Measurements from ENCODE around the gene ZNF648.
"Not testable (repeated sequence)": the region's sequence is repeated elsewhere in the genome, so short reads cannot be mapped to it uniquely, and the experiment has no call there.

The ZNF648 gene, protein sequence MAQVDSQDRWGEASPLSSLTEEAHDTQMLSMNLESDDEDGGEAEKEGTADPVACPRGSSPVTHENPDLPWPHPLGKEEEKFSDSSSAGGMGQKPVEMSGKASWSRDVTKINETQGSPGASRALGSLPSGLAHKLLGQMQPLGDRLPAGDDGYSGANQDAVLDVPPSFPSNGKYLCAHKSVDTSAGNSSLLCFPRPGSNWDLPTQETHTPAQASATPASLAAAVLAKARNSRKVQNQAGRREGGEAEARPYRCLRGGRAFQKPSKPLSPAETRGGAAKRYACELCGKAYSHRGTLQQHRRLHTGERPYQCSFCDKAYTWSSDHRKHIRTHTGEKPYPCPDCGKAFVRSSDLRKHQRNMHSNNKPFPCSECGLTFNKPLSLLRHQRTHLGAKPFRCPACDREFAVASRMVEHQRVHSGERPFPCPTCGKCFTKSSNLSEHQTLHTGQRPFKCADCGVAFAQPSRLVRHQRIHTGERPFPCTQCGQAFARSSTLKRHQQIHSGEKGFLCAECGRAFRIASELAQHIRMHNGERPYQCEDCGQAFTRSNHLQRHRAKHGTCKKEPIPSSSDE

DNA sequence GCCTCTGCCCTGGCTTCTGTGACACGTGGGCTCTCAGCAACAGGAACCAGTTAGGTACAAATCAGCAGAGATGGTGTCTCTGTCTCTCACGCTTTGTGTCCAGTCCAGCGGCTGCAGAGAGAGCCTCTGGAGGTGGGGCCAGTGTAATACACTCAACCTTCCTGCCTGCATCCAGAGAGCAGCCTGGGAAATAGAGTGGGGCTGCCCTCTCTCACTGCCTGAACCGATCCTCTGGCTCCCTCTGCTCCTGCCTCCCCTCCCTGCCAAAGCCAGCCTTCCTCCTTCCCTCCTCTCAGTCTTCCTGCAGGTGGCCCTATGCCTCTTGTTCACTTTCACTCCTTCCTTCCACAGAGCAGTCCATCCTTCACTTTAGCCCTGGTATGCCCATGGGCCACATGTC, at the start of gene ZNF648:
Gene ZNF648, minus strand, starts transcription at position 119 of the 400 bp plus-strand sequence. CDS start 3,702 bp downstream, outside the sequence.
- DNase-seq (ENCODE audit: low read depth), result no peak

GRCh38 chr1:182110635-182111034, 49.1 kb upstream of the ZNF648 start:
- DNase-seq (ENCODE audit: low read depth), result no peak

DNA sequence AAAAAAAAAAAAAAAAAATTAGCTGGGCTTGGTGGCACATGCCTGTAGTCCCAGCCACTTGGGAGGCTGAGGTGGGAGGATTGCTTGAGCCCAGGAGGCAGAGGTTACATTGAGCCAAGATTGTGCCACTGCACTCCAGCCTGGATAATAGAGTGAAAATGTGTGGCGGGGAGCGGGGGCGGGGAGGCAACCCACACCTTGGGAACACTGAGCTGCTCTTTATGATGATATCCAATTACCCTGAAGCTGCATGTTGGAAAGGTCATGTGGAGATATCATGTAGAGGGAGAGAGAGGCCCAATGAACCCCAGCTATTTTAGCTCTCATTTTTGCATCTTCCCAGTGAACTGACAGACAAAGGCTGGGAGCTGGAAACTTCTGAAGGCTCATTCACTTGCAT, 48.3 kb upstream of the ZNF648 start:
- no peak for DNase-seq (ENCODE audit: low read depth)

DNA sequence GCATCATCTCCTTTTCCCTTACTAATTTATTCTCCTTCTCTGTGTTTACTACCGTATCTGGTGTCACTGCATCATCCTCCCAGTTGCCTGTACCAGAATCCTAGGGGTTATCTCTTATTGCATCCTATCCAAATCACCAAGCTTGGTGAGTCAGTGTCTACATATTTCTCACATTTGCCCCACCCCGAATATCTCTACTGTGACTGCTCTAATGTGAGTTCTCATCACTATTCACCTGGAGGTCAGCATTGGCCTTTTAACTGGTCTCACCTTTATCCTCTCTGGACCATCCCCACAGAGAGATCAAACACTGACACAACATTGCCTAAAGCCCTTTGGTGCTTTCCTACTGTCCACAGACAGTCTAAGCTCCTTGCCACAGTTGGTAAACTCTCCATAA, 45.7 kb upstream of the ZNF648 start:
- DNase-seq (ENCODE audit: low read depth), result no peak

DNA sequence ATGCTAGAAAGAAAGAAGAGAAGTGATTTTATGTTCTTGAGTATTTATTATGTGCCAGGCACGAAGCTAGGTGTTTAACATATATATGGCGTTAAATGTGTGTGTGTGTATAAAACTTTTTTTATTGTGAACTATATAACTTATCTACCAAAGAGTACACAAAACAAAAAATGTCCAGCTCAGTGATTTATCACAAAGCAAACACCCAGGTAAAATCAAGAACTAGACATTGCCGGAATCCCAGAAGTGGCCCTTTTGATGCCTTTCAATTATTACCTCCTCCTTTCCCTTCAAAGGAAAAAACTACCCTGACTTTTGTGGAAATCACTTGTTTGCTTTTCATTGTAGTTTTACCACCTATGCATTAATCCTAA, 40.5 kb upstream of the ZNF648 start:
- no peak for DNase-seq (ENCODE audit: low read depth)

- DNase-seq (ENCODE audit: low read depth), result no peak
Measured at GRCh38 chr1:182101415-182102042, 40.0 kb upstream of the ZNF648 start.

DNA sequence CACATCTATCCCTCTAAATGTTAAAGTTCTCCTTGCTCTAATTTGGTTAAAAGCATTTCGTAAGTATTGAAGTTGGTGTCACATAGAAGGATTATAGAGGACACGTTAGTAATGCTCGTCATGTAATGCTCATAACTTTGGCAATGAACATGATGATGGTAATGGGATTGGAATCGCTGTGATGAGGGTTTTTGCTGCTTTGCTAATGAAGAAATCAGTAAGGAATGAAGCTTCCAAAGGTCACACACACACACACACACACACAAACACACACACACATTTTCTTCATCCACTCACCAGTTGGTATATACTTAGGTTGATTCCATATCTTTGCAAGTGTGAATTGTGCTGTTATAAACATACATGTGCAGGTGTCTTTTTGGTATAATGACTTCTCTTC, 36.8 kb upstream of the ZNF648 start:
- no peak for DNase-seq (ENCODE audit: low read depth)

DNA sequence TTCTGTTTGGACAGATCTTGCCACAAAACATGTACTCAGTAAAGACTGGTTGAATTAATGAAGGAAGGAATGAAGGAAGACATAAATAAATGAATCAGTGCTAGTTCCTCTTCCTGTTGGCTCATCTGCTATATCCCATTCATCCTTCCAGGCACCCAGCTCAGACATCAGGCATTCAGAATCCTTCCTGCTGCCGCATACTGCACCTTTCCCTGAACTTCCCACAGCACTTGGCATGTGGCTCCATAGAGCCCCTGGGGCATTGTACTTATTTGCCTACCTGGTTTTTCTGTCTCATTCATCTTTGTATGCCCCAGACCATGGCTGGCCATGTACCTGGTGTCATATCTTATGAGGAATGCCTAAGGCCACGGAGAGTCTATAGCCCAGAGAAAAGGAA, 34.4 kb upstream of the ZNF648 start:
- no peak for DNase-seq (ENCODE audit: low read depth)

DNA sequence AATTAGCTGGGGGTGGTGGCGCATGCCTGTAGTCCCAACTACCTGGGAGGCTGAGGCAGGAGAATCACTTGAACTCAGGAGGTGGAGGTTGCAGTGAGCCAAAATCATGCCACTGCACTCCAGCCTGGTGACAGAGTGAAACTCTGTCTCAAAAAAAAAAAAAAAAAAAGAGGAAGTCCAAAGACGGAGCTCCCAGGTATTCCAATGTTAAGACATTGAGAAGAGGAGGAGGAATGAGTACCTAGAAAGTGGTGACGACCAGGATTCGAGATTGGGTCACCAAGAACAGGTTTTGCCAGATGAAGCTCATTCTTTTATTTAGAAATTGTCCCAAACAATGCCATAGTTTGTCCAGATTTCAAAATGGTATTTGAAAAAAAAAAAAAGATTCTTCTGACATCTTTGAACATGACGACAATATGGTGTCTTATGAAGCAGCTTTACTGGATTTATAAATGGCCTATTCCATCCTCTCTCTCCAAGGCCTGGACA, 33.0 kb upstream of the ZNF648 start:
- DNase-seq (ENCODE audit: low read depth), result not testable (repeated sequence)

DNA sequence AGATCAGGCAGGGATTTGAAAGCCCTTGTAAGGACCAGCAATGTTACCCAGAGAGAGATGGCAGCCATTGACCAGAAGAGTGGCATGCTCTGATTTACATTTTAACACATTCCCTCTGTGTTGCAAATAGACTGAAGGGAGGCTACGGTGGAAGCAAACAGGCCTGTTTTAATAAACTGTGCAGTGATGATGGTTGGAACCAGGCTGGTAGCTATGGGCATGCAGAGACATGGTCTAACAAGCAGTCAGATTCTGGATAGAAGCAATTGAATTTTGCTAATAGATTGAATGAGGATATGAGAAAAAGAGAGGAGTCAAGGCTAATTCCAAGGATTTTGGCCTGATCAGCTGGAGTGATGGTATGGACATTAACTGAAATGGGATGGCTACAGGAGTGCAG, 32.3 kb upstream of the ZNF648 start:
- DNase-seq (ENCODE audit: low read depth), result no peak

DNA sequence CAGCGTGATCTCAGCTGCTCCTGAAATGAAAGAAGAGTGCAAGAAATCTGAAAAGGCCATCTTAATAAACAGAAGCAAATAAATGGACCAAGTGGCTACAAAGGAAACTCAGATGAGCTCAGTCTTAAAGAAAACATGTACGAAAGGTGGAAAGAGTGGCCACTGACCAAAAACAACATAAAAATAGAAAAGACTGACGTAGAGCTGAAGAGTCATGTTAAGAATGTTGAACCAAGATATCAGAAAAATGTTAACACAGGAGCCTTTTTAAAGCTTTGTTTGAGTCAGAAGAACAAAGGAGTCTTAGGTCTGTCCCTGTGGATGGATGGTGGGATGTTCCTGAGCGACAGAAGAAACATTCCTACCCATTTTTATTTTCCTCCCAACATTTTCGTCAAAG, 30.8 kb upstream of the ZNF648 start:
- no peak for DNase-seq (ENCODE audit: low read depth)

DNA sequence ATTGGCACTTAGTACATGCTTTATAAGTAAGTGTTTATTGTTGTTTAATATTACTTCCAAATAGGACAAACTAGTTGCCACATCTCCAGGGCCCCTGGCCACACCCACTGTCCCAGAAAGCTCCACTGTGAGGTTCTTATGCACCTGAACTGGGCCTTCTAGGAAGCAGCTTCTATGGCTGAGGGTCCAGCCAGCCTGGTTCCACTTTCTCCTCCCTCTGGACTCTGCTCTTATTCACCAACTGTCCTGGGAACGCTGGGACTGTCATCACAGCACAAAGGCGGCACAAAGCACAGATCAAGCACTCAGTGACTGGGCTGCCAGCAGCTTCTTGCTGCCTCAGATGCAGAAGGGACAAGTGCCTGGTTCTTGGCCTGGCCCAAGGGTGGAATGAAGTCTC, 29.6 kb upstream of the ZNF648 start:
- no peak for DNase-seq (ENCODE audit: low read depth)

DNA sequence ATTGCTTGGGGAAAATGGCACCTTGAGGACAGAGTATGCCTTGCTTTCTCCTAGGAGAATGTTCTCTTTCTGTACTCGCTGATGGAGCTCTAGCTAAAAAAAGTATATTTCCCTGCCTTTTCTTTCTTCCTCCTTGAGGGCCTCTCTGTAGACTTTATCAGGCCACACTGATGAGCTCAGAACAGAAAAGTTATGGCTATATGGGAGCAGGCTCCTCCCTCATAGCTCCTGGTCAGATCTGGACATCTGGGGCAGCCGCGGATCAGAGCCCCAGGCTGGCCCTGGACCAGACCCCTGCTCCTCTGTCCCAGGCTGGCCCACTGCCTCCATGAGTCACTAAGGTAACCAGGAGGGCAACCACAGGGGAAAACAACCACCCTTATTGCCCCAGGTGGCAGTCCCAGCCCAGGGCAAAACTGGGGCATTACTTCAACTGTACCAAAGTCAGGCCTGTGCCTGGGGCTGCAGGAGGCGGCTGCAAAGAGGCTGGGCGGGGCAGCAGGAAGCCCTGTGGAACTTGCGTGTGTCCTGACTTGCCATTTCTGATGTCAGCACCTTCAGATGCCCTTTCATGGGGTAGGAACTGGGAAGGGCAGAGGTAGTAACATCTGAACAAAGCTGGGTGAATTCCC, 26.3 kb upstream of the ZNF648 start:
- no peak for DNase-seq (ENCODE audit: low read depth)

DNA sequence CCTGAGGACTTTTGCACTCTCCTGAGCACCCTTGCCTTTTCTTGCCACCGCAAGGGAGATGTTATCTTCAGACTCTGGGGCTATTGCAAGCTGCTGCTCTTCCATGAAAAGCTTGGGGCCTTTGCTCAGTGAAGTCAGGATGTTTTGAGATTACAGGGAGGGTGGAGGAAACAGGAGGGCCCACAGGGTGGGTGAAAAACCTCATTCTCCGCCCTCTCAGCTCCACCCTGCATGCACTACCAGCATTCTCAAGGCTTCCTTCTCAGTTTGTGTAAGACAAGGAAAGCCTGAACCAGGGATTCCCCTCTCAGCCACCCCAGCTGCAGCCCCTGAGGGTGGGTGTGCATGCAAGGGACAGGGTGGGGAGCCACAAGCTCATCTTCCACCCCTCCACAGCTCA, 25.8 kb upstream of the ZNF648 start:
- DNase-seq (ENCODE audit: low read depth), result no peak

GRCh38 chr1:182086620-182087019, 25.1 kb upstream of the ZNF648 start:
- DNase-seq (ENCODE audit: low read depth), result no peak

DNA sequence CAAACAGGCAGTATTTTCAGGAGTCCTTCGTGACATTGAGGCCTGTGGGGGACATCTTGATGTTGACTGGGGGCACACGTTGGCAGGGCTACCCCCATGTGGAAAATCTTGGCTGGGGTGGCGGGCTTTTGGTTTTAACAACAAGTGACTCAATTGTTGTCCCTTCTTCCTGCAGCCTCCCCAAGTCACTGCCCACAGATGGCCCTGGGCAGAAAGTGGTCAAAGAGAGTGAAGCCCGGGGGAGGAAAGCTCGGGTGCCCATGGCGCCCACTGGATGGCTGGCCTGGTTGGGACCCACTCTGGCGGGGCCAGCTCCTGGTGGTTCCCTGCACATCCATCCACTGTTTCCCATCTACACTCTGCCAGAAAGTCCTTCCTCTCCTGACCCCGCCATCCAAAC, 24.6 kb upstream of the ZNF648 start:
- no peak for DNase-seq (ENCODE audit: low read depth)

DNA sequence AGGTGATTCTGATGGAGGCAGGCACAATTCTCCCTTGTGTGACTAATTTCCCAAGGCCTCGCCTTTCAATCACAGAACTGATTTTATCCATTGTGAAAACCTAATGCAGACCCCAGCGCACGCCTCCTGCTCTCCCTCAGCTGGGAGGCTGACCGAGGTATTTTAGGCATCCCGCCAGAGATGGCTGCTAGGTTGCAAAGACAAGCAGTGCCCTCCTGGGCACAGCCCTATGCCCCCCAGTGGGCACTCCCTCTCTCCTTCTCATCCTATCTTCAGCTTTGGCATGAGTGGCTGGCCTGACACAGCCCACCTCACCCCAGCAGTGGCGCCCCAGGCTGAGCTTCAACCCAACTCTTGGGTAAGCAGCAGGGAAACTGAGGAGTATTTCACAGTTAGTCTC, 24.2 kb upstream of the ZNF648 start:
- DNase-seq (ENCODE audit: low read depth), result no peak

GRCh38 chr1:182084487-182085316, 23.2 kb upstream of the ZNF648 start:
- peak; percentile 41 for DNase-seq (ENCODE audit: low read depth)

DNA sequence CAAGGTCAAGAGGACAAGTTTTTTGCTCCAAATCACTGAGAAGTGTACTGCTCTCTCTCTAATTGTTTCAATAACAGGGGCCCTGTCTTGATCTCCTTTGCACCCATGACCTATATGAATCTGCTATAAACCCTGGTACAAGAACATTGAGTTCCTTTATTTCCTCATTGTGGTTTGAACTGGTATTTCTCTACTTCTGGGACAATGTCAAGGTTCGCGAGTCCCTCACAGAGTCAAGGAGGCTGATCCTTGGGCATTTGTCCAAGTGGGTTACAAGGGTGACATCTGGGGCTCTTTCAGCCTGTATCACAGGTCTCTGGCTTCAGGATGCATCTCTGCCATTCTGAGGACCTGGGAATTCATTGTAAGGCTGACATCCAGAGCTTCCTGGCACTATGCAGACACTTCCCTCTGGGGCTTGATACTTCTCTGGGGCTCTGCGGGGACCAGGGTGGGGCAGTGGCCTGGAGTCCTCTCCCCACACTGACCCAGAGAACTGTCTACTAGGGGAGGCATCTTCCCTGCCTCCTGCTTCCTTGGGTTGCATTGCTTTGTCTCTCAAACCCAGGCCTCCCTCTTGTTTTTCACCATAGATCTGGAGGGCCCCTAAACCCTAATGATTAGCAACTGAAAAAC, 22.5 kb upstream of the ZNF648 start:
- DNase-seq (ENCODE audit: low read depth), result no peak

DNA sequence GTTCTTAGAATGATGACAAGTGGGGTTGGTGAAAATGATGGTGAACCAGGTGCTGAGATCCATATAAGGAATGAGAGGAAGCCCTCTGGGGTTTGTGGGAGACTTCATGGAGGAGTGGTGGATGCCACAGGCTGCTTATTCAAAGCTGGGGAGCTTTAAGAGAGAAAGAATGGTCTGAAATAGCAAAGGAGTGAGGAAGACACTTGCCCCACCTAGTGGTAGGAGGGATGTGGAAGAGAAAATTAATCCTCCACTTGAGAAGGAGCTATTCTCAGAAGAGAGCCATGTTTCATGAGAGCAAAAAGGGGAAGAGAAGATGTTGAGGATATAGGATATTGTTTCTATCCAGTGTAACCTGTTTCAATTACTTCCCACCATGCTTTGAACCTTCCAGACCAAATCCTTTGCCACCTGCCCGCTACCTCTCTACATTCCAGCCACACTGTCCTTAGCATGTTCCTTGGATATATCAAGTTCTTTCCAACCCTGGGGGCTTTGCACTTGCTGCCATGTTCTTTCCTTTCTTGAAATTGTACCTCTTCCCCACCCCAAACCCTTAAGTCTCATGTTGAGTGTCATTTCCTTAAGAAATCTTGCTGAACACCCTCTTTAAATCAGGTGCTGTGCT, 19.6 kb upstream of the ZNF648 start:
- DNase-seq (ENCODE audit: low read depth), result no peak

GRCh38 chr1:182080040-182080439, 18.5 kb upstream of the ZNF648 start:
- no peak for DNase-seq (ENCODE audit: low read depth)
